PFSK-1 (cell line): ENCODE results near the gene KRTAP4-12.

Experiments
- POLR2AphosphoS5 ChIP-seq: IDR thresholded peaks from 2 replicates; pipeline ENCODE4 v1.6.1; 2012; ENCODE audit warnings: low read depth, mild to moderate bottlenecking, control low read depth, low read length, moderate library complexity
- REST ChIP-seq, 2 experiments: IDR thresholded peaks; 2 replicates each; pipeline versions ENCODE4 v1.6.1 to v1.8.0; 2011 to 2012; ENCODE audit warnings: low read depth in 2 of 2, low read length in 2 of 2, control low read depth in 1 of 2, inconsistent platforms in 1 of 2, mild to moderate bottlenecking in 1 of 2, moderate library complexity in 1 of 2; ENCODE audit not compliant: insufficient read depth in 1 of 2
- TAF1 ChIP-seq: IDR thresholded peaks from 2 replicates; pipeline ENCODE4 v1.6.1; 2012; ENCODE audit warnings: low read length, control low read depth, borderline replicate concordance; ENCODE audit not compliant: insufficient read depth

- TF ChIP-seq POLR2AphosphoS5 (no peak), TAF1 (no peak), REST (IDR thresholded peaks at IDR 0.05; ENCODE audit: insufficient read depth in 1 of 2, low read depth in 2 of 2, low read length in 2 of 2) (no peak)
Measured at GRCh38 chr17:41150026-41150425, 26.0 kb upstream of the KRTAP4-12 start.
